COR-L47 (cell line): ENCODE data around the gene HOMER2.

Source experiments
- DNase-seq: peaks from one replicate; lab custom pipeline; 2025; lab: John Stamatoyannopoulos, UW

The HOMER2 gene

DNA sequence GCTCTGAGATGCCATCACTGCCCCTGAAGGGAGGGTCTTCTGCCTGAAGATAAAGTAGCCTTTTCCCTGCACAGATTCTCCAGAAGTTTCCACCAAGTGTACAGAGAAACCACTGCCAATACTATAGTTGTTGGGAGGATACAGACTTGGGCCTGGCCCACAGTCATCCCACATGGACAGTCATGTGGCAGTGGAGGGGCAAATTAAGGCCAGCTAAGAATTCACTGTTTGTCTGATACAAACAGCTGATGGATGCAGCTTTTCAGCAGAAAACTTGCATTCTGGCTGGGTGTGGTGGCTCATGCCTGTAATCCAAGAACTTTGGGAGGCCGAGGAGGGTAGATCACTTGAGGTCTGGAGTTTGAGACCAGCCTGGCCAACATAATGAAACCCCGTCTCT, 22.1 kb downstream of the HOMER2 start:
- DNase-seq = no peak

DNA sequence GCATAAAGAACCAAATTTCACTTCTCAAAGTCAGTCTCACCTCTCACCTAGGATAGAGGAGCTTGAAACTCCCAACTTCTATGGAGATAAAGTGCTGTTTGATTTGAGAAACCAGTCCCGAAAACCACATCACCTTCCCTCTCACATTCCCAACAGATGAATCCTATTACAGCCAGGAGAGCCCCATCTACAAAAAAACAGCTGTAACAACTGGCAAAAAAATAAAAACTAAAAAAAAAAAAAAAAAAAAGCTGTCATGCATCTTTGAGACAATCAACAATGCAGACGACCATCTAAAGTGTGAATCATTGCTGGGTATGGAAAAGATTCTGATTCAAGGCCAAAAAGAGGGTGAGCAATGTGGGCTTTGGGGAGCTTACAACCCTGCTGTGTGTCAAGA, 23.8 kb downstream of the HOMER2 start:
- no peak for DNase-seq

DNA sequence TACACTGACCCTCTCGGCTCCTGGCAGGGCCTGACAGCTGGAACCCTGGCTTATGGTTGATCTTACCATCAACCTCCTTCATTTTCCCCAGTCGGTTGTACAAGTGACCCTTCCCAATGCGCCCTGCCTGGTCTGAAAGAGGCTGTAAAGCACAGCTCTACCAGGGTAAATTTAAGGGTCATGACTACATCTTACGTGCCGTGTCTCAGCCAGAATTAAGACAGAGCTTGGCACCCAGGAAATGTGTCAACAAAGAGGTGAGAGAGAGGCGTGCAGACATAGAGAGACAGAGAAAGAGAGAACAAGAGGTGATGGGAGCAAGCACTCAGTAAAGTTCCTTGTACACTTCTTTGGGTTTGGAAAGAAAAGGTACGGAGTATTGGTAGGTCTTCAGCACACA, 28.8 kb downstream of the HOMER2 start:
- no peak for DNase-seq

DNA sequence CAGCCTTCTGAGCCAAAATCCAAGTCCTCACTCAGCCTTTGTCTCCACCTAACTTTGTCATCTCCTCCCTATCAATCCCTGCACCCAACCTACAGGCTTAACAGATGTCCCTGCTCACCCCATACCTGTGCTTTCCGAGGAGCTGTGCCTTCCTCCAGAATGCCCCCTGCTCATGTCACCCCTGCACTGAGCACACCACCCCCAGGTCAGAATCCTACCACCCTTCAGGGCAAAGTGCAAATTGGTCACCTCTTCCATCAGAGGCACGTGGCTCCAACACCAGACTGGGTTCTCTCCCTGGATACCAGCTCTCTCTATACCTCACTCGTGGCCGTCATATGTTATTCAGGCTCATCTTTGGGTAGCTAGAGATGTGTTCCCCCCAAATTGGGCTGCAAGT, 29.8 kb downstream of the HOMER2 start:
- no peak for DNase-seq

DNA sequence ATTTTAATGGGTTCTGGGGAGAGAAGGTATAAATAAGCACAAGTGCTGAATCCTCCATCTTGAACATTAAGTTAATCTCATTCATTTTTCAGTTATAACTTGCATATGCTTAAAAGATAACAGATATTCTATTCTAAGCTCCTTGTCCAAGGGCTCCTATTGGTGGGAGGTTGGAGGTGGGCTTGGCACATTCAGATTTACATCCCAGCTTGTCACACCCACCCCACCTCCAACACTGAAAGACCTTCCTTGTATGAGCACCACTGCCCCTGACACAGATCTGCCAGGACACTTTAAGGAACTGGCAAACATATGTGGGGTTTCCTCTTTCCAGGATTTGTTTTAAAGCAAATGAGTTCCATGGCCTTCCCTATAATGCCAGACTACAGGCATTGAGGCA, 30.6 kb downstream of the HOMER2 start:
- no peak for DNase-seq

DNA sequence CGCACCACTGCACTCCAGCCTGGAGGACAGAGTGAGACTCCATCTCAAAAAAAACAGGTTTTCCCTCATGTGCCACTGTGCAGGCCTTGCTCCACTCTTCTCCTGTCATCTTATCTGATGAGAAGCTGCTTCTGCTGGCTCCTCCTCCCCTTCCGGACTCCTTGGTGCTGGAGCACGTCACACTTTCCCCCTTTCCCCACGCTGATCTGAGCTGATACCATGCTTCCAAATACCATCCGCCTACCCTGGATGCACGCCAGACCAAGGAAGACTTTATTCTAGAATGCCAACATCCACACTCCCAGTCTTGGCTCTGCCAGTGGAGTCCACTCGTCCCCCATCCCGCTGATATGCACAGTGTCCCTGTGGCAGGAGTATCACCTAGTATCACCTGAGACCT, 31.3 kb downstream of the HOMER2 start:
- DNase-seq = no peak

DNA sequence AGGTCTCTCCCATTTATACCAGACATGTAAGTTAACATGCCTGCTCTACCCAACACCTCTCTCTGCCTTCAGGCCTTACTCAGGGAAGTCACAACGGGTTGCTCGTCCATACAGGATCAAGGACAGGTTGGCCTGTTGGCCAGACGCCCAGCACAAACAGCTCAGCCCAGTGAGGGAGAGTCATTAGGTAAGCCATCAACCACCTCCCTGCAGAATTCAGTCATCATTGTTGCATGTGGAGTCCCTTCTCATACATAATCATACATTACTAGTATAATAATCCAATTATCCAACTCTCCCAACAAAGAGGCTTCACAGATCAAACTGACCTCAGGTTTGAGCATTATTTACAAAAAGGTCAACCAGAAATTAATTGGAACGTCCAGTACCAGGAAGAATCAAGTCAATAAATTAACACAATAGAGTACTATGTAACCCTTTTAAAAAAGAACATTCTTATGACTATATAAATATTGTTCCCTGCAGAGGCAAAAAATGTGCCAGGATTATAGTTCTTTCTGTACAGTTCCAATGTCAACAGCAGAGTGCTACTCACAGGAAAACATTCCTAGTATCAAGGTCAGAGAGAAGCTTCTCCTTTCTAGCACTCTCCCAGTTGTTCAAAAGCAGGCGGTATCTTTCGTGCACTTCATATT, 33.2 kb downstream of the HOMER2 start:
- peak; percentile 90 for DNase-seq

DNA sequence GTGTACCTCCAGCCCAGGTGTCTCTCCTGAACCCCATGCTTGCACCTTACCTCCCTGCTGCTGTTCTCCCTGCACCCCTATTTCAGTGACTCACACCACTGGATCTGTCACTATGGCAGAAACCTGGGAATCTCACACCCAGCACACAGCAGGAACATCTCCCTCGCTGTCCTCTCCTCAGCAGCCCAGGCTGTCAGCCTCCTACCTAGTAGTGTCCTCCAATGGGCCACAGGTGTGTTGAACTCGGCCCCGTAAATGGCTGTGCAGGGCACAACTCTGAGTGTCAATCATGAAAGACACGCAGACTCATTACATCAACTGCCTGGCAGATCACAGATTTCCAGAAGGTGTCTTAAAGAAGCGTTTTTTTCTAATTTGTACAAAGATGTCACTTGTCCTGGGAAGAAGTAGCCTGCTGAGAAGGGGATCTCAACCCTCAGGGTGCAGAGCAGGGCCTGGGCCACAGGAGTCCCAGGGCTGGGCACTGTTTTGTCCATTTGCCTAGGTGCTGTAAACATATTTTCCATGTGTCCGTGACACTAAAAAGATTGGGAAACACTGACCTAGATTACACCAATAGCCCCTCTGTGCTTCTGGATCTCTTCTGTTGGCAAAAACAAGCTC, 33.8 kb downstream of the HOMER2 start:
- no peak for DNase-seq

DNA sequence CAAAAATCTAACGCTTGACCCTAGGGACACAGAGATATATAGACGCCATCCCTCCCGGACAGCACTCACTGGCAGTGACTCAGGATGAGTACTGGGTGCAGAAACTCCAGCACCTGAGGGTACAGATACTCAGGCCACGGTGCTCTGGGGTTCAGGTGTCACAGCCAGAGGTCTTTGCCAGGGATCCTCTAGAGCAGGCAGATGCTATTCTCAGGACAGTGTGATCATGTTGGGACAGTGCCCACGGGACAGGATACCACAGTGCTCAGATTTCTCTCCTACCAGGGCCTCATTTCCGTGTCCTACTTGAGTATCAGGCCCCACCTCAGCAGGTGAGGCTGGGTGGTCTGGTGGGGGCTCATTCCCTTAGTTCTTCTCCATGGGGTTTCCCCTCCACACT, 34.4 kb downstream of the HOMER2 start:
- DNase-seq = no peak

DNA sequence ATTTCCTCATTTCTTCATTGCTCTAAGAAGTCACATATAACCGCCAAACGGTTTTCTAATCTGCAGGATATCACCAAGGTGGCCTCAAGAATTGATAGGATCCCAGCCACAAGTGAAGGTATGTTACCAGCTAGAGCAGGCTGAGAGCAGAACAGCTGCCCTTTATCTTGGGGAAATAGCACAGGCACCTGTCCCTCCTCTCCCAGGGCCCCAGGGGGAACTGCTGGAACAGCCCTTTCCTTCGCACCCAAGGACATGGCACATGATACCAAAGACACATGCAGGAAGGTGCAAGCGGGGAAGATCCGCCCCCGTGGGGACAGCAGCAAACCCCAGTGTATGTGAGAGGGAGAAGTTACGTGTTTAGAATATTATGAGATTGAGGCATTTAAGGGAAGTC, 35.3 kb downstream of the HOMER2 start:
- no peak for DNase-seq

DNA sequence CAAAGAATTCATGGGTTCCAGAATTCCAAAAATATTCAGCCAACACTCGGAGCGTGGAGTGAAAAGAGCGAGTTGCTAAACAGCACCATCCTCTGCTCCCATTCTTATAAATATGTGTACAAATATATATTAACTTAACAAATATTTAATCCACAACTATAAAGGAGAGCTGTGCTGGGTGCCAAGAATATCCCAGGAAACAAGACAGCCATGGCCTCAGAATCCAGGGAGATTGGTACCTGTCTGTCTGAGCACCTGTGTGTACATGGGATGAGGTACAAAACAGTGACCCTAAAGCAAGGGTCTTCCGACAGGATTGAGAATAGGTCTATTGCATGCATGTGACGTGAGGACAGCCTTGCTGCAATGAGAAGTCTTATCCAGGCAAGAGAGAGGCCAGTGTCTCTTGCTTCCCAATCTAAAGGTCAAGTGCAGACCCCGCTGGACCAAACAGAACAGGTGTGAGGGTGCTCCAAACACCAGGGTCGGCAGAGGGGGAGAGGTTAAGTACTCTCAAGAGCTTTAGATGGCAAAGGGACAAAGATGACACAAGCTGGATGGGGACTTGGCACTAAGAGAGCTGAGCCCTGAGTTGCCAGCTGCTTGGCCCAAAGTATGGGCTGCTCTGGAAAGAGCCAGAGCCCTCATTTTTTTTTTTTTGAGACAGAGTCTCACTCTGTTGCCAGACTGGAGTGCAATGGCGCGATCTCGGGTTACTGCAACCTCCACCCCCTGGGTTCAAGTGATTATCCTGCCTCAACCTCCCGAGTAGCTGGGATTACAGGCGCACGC, 36.2 kb downstream of the HOMER2 start:
- no peak for DNase-seq

DNA sequence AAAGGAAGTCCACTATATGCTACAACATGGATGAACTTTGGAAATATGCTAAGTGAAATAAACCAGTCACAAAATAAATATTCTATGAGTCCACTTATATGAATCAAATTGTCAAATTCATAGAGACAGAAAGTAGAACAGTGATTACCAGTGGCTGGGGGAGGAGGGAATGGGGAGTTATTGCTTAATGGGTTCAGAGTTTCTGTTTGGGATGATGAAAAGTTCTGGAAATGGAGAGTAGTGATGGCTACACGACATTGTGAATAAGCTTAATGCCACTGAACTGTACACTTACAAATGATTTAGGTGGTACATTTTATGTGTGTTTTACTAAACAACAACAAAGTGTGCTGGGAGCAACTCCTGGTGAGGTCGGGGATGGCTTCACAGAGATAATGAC, 38.1 kb downstream of the HOMER2 start:
- DNase-seq = no peak

DNA sequence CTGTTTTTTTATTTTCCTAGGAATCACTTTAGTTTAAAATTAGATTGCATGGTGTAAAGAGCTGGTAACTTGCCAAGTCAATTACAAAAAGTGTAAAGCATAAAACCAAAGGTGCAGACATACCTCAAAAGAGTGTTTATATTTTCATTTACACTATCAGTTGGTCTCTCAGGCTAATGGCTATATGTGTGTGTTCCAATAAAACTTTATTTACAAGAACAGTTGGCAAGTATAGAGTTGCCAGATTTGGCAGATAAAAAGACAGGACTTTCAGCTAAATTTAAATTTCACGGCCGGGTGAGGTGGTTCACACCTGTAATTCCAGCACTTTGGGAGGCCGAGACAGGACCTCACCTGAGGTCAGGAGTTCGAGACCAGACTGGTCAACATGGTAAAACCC, 41.1 kb downstream of the HOMER2 start:
- DNase-seq = no peak

DNA sequence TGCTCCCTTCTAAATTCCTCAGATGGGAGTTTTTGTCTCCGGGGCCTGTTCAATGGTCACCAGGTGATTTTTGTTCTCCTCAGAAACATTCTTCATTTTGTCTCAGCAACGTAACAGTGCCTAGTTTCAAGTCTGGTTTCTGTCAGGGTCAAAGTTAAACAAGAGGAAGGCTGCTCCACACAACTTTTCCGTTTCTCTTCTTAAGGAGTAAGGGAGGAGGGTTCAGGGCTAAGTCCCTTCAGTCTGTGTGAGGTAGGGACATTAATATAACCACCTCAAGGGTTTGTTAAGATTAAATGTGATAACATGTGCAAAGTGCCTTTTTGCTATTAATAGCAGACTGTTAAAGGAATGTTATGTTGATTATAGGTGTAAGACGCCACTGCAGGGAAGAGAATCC, 41.8 kb downstream of the HOMER2 start:
- DNase-seq = no peak

DNA sequence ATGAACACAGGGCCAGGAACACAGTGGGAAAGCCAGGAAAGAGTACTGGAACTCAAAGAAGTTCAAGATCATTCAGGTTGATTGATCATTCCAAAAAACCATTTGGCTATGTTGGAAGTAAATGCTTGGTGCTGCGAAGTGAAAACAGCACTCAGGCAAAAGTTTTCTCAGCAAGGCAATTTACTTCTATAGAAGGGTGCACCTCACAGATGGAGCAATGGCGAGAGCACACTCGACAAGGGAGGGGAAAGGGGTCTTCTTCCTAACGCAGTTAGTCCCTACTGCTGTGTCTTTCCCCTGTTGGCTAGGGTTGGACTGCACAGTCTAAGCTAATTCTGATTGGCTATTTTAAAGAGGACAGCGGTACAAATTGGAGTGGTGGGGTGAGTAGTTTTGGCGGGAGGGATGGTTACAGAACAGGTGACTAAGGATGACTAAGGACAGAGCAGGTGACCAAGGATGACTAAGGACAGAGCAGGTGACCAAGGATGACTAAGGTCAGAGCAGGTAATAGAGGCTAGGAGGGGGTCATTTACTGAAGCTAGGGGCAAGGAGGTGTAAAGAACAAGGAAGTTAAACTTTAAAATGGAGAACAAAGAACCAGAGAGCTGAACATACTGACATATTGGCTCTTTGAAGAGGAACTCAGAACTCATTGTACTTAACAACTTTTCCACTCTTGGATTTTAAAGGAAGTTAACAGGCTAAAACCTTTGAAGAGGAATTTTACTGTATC, 43.3 kb downstream of the HOMER2 start:
- no peak for DNase-seq

DNA sequence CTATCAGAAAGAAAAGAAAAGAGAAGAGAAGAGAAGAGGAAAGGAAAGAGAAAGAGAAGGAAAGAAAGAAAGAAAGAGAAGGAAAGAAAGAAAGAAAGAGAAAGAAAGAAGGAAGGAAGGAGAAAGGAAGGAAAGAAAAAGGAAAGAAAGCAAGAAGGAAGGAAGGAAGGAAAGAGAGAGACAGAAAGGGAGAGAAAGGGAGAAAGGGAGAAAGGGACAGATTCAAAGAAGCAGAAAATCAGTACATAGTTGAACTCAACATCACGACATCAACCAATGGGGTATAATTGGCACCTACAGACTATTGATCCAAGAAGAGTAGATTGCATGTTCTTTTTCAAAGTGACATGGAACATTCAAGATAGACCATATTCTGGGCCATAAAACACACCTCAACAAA, 45.2 kb downstream of the HOMER2 start:
- no peak for DNase-seq

DNA sequence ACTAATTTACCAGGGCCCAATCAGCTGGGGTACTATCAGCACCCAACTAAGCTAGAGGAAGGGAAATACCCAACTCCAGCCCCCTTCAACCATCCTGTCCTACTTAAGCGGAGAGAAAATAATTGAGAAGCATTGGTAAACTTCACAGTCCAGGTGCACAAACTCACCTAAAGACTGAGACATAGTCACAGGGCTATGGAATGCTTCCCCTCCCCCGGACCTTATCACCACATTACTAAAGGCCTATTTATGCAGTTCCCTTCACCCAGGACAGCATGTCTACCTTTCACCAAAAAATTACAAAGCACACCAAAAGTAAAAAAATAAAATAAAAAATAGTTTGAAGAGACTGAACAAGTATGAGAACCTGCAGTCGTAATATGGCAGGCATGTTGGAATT, 47.9 kb downstream of the HOMER2 start:
- no peak for DNase-seq

DNA sequence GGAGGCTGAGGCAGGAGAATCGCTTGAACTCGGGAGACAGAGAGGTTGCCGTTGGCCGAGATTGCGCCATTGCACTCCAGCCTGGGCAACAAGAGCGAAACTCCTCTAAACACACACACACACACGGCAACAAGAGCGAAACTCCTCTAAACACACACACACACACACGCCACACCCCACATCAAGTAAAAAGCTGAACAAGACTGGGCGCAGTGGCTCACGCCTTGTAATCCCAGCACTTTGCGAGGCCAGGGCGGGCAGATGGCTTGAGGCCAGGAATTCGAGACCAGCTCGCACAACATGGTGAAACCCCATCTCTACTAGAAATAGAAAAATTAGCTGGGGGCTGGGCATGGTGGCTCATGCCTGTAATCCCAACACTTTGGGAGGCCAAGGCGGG, 49.0 kb downstream of the HOMER2 start:
- DNase-seq = no peak

DNA sequence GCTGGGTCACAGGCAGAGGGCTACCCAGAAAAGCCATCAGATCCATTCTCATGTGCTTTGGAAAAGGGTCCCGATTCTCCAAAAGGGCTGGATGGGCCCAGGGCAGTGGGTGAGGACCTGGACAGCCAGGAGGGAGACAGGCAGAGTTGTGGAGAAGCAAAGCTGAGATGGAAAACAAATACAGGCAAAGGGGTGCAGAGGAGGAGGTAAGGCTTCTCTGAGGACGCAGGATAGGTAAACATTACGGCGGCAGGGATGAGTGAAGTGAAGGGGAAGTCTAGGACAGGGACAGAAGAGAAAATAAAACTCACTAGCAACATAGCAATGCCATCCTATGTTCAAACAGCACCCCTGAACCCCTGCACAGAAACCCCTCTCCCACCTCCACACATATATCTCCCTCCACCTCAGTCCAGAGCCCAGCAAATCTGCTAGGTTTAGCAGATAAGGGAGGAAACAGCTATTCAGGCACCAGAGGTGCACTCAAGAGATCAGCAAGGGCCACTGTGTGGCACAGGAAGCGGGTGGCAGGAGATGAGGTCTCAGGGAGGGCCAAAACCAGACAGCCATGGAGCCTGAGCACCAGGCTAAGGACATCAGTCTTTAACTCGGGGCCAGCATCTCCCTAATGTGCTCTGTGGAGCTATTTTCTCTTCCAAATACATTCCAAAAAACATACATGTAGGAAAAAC, 51.3 kb downstream of the HOMER2 start:
- no peak for DNase-seq

DNA sequence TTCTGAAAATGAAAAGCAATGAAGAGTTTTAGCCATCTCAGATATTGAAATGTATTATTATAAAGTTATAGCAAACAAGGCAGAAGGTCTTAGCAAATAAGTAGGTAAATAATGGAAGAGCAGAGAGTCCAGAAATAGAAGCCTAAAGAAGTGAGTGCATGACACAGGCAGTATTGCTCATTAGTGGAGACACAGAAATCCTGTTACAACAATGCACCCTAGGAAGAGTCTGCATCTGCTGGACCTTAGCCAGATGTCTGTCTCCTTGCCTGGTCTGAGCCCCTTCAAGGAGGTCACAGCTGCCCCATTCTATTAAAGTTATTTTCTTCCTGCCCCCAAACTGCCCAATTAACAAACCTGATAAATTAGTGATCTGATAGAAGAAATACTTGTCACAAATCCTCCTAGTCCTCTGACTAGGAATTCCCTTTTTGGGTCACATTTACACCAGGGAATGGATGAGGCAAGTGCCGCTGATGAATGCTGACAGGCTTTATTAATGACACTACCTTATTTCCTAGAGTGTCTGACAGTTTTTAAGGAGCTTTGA, 51.9 kb downstream of the HOMER2 start:
- no peak for DNase-seq

DNA sequence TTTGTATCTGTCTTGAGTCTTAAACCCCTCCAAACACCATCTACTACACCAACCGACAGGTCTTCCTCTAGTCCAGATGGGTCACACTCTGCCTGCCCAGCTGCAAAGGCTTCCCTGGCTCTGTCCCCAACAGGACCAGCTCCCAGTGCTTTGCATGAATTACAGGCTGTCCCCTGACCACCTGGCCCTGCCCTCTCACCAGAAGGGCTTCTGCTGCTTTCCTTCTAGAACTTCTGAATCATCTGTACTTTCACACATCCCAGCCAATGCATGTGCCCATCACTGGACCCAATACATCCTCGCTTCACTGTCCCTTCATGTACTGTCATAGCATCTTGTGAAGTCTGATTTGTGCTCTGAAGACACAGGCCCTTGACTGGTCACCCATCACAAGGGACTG, 53.6 kb downstream of the HOMER2 start:
- DNase-seq = no peak

DNA sequence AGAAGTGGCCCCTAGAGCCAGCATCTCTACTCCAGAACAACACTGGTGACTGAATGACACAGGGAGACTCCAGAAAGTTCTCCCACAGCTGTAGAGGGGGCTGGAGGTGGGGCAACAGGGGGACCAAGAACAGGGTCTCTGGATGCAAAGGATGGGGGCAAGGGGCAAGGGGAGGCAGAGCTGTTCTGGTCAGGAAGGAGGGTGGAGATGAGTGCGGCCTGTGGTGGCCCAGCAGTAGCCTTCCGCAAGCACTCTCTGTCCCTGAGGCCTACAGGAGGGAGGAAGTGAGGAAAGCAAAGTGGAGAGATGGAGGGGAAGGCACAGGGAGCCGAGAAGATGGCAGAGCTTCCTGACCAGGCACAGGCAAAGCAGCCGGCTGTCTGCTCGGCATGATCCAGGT, 56.5 kb downstream of the HOMER2 start:
- DNase-seq = no peak
